K562 (cell line): ENCODE measurements around the gene FHDC1.

ENCODE experiments used
- CREBBP ChIP-seq: IDR thresholded peaks from one replicate; pipeline ENCODE4 v1.6.1; 2012; ENCODE audit warnings: low read depth, mild to moderate bottlenecking, control low read depth, inconsistent platforms, low read length
- CREM ChIP-seq: IDR thresholded peaks from 2 replicates; pipeline ENCODE4 v1.6.1; 2014; ENCODE audit warnings: antibody characterized with exemption, low read depth
- MYNN ChIP-seq, 2 experiments: sonication (generic); formaldehyde crosslinking in 1 of 2; IDR thresholded peaks; 2 replicates each; pipeline versions ENCODE4 v1.5.0 to v1.6.1; 2016 to 2020; ENCODE audit warnings: antibody characterized with exemption in 1 of 2, missing genetic modification reagents in 1 of 2
- TF ChIP-seq, protein P1 (sequence below): sonication (generic); formaldehyde crosslinking; IDR thresholded peaks from 2 replicates; pipeline ENCODE4 v1.9.0; 2022; ENCODE audit warnings: mild to moderate bottlenecking, missing genetic modification reagents
- TF ChIP-seq, protein P2 (sequence below), 2 experiments: fragments of 450-650 bp in 1 of 2; IDR thresholded peaks; 2 replicates each; pipeline ENCODE4 v1.6.1; 2011 to 2017; ENCODE audit warnings: low read depth in 2 of 2, antibody characterized with exemption in 1 of 2, borderline replicate concordance in 1 of 2, low read length in 1 of 2, mild to moderate bottlenecking in 1 of 2, mixed read lengths in 1 of 2; ENCODE audit not compliant: control insufficient read depth in 1 of 2
- TF ChIP-seq, protein P3 (sequence below): IDR thresholded peaks from 2 replicates; pipeline ENCODE4 v1.6.1; 2011; ENCODE audit not compliant: insufficient read length; ENCODE audit errors: extremely low read depth

DNA sequence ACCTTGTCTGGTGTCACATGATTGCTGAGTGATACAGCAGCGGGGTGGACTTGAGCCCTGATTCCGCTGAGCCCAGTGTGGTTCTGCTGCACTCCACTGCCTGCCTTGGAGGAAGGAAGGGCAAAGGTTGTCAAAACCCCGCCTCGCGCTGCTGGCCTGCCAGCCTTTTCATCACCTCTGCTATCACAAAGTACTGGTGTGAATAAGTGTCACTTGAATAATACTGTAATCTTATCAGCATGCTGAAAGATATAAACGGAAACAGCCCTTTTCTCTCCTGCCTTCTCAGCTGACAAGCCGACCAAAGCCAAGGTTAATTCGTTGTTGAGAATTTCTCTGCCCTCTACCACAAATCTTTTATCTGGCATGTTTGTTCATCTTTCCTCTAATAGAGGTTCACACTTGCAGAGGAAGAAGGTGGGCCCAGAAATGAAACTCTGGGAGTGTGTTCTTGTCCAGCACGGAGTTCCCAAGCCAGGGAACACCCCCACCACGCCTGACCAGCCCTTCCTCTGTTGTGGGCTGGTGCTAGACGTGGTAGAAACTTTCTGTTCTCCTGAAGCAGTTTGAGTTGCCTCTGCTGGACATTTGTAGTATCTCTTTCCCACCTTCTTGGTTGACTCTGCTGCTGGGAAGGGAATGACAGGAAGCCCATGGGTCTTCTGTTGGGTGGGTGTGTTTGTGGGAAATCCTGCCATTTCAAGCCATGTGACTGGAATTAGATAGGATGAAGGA lies 21.5 kb downstream of the FHDC1 start:
- TF ChIP-seq, protein P1, sequence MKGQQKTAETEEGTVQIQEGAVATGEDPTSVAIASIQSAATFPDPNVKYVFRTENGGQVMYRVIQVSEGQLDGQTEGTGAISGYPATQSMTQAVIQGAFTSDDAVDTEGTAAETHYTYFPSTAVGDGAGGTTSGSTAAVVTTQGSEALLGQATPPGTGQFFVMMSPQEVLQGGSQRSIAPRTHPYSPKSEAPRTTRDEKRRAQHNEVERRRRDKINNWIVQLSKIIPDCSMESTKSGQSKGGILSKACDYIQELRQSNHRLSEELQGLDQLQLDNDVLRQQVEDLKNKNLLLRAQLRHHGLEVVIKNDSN (CRISPR knock-in tag): no peak
- TF ChIP-seq, protein P2, sequence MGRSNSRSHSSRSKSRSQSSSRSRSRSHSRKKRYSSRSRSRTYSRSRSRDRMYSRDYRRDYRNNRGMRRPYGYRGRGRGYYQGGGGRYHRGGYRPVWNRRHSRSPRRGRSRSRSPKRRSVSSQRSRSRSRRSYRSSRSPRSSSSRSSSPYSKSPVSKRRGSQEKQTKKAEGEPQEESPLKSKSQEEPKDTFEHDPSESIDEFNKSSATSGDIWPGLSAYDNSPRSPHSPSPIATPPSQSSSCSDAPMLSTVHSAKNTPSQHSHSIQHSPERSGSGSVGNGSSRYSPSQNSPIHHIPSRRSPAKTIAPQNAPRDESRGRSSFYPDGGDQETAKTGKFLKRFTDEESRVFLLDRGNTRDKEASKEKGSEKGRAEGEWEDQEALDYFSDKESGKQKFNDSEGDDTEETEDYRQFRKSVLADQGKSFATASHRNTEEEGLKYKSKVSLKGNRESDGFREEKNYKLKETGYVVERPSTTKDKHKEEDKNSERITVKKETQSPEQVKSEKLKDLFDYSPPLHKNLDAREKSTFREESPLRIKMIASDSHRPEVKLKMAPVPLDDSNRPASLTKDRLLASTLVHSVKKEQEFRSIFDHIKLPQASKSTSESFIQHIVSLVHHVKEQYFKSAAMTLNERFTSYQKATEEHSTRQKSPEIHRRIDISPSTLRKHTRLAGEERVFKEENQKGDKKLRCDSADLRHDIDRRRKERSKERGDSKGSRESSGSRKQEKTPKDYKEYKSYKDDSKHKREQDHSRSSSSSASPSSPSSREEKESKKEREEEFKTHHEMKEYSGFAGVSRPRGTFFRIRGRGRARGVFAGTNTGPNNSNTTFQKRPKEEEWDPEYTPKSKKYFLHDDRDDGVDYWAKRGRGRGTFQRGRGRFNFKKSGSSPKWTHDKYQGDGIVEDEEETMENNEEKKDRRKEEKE (IDR thresholded peaks at IDR 0.05; ENCODE audit: borderline replicate concordance in 1 of 2, control insufficient read depth in 1 of 2, low read depth in 2 of 2, low read length in 1 of 2): no peak
- no peak for TF ChIP-seq CREBBP
- TF ChIP-seq CREM: no peak
- TF ChIP-seq, protein P3, sequence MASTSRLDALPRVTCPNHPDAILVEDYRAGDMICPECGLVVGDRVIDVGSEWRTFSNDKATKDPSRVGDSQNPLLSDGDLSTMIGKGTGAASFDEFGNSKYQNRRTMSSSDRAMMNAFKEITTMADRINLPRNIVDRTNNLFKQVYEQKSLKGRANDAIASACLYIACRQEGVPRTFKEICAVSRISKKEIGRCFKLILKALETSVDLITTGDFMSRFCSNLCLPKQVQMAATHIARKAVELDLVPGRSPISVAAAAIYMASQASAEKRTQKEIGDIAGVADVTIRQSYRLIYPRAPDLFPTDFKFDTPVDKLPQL: no peak
- no peak for TF ChIP-seq MYNN (IDR thresholded peaks at IDR 0.05)
- TF ChIP-seq MYNN (CRISPR knock-in tag; IDR thresholded peaks at IDR 0.05): no peak
